Measurements from ENCODE around the gene FBXL13.

The FBXL13 gene

GRCh38 chr7:102918845-102919244, 155.8 kb downstream of the FBXL13 start:
- Histone ChIP-seq H3K27me3 (no peaks in the 10 kb centered on the region), H3K36me3 (no peaks in the 10 kb centered on the region), H3K27ac (no peak overlapping the region), H3K9me3 (no peaks in the 10 kb centered on the region), H3K4me3 (ENCODE audit: low read depth in 1 of 2, low read length in 1 of 2) (no peak overlapping the region), H3K4me1 (ENCODE audit: control insufficient read depth in 1 of 2, insufficient read depth in 1 of 2, low read depth in 1 of 2, low read length in 1 of 2) (no peaks in the 10 kb centered on the region)
- TF ChIP-seq, protein P1, sequence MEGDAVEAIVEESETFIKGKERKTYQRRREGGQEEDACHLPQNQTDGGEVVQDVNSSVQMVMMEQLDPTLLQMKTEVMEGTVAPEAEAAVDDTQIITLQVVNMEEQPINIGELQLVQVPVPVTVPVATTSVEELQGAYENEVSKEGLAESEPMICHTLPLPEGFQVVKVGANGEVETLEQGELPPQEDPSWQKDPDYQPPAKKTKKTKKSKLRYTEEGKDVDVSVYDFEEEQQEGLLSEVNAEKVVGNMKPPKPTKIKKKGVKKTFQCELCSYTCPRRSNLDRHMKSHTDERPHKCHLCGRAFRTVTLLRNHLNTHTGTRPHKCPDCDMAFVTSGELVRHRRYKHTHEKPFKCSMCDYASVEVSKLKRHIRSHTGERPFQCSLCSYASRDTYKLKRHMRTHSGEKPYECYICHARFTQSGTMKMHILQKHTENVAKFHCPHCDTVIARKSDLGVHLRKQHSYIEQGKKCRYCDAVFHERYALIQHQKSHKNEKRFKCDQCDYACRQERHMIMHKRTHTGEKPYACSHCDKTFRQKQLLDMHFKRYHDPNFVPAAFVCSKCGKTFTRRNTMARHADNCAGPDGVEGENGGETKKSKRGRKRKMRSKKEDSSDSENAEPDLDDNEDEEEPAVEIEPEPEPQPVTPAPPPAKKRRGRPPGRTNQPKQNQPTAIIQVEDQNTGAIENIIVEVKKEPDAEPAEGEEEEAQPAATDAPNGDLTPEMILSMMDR (IDR thresholded peaks at IDR 0.05): no peak

GRCh38 chr7:102917436-102918353, 156.9 kb downstream of the FBXL13 start:
- Histone ChIP-seq H3K4me3 (ENCODE audit: low read depth in 1 of 2, low read length in 1 of 2) (no peak overlapping the region), H3K27me3 (no peaks in the 10 kb centered on the region), H3K9me3 (no peaks in the 10 kb centered on the region), H3K4me1 (ENCODE audit: control insufficient read depth in 1 of 2, insufficient read depth in 1 of 2, low read depth in 1 of 2, low read length in 1 of 2) (peaks cover 8% of the 10 kb centered on the region in 2 experiments), H3K36me3 (no peaks in the 10 kb centered on the region), H3K27ac (no peak overlapping the region)
- TF ChIP-seq, protein P1 (IDR thresholded peaks at IDR 0.05): no peak

GRCh38 chr7:102916881-102917280, 157.7 kb downstream of the FBXL13 start:
- Histone ChIP-seq H3K27me3 (no peaks in the 10 kb centered on the region), H3K36me3 (no peaks in the 10 kb centered on the region), H3K27ac (no peak overlapping the region), H3K9me3 (no peaks in the 10 kb centered on the region), H3K4me1 (ENCODE audit: control insufficient read depth in 1 of 2, insufficient read depth in 1 of 2, low read depth in 1 of 2, low read length in 1 of 2) (peaks cover 10 to 12% of the 10 kb centered on the region in 2 experiments), H3K4me3 (ENCODE audit: low read depth in 1 of 2, low read length in 1 of 2) (no peak overlapping the region)
- TF ChIP-seq, protein P1 (IDR thresholded peaks at IDR 0.05): no peak

DNA sequence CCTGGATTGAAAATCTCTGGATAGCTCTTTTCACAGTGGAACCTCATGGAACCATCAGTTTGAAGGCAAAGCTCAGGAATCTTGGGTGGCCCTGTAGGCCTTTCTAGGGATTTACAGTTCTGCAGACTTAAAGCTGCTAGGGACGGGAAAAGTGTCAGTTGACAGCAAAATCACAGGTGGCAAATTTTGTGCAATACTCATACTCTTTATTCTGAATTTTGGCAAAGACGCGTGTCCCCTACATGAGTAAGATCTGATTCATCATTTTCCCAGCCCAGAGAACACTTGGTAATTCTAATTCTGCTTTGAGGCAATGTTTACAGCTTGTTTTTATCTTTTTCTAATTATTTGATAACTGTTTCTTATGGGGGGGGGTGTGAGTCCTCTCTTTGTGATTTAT, 158.2 kb downstream of the FBXL13 start:
- H3K27ac ChIP-seq: no peak overlapping the region
- peaks cover 10 to 12% of the 10 kb centered on the region in 2 experiments for H3K4me1 ChIP-seq (ENCODE audit: control insufficient read depth in 1 of 2, insufficient read depth in 1 of 2, low read depth in 1 of 2, low read length in 1 of 2)
- TF ChIP-seq, protein P1 (IDR thresholded peaks at IDR 0.05): no peak
- H3K9me3 ChIP-seq: no peaks in the 10 kb centered on the region
- no peaks in the 10 kb centered on the region for H3K27me3 ChIP-seq
- no peaks in the 10 kb centered on the region for H3K36me3 ChIP-seq
- H3K4me3 ChIP-seq (ENCODE audit: low read depth in 1 of 2, low read length in 1 of 2): no peak overlapping the region

DNA sequence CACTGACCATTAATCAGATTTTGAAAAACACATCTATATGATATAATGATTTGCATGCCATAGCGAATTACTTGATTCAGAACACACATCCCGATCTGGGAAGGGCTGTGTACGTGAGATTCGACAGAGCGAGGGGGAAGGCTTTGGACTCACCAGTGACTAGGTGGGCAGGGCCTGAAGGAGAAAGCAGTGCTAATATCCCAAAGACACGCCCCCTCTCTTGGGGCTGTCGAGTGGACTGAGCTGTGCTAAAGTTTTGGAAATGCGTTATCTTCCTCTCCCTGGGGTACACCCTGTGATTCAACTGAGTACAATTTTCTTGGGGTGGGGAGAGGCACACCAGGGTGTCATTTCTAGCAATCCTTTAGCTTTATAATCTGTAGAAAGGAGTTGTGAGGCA, 160.0 kb downstream of the FBXL13 start:
- peaks cover 10 to 12% of the 10 kb centered on the region in 2 experiments for H3K4me1 ChIP-seq (ENCODE audit: control insufficient read depth in 1 of 2, insufficient read depth in 1 of 2, low read depth in 1 of 2, low read length in 1 of 2)
- H3K9me3 ChIP-seq: no peaks in the 10 kb centered on the region
- TF ChIP-seq, protein P1 (IDR thresholded peaks at IDR 0.05): no peak
- H3K27ac ChIP-seq: no peak overlapping the region
- H3K36me3 ChIP-seq: no peaks in the 10 kb centered on the region
- no peaks in the 10 kb centered on the region for H3K27me3 ChIP-seq
- no peak overlapping the region for H3K4me3 ChIP-seq (ENCODE audit: low read depth in 1 of 2, low read length in 1 of 2)
